ENCODE results near the gene LDB2. TPM values are rescaled to one million over a fixed set of nuclear protein-coding genes. Genes with fewer than 3 reads are reported as not detected.

LDB2 gene
- total and polyA plus RNA-seq, 2 donors (not counting 1 experiment from before 2014, with no cell fraction given), result not detected

- Histone ChIP-seq H2AFZ (ENCODE audit: insufficient read depth, low read depth, low read length, poor library complexity, severe bottlenecking) (no peak overlapping the region), H4K20me1 (ENCODE audit: control insufficient read depth, insufficient read depth, low read length, poor library complexity, severe bottlenecking) (no peaks in the 10 kb centered on the region), H3K36me3 (replicated peaks in 1 of 2; ENCODE audit: control extremely low read depth in 1 of 2, control insufficient read depth in 1 of 2, extremely low read depth in 1 of 2, insufficient read depth in 2 of 2, low read length in 1 of 2) (no peaks in the 10 kb centered on the region), H3K79me2 (ENCODE audit: control insufficient read depth, insufficient read depth, low read length) (no peaks in the 10 kb centered on the region), H3K4me1 (ENCODE audit: control insufficient read depth in 2 of 2, insufficient read depth in 2 of 2, low read length in 2 of 2) (no peaks in the 10 kb centered on the region), H3K27ac (ENCODE audit: low read length in 2 of 2) (no peak overlapping the region), H3K4me3 (ENCODE audit: control extremely low read depth in 1 of 5, extremely low read depth in 1 of 5, insufficient read depth in 1 of 5, low read depth in 2 of 5, low read length in 4 of 5) (no peak overlapping the region), H3K9ac (ENCODE audit: low read length) (no peak overlapping the region), H3K9me3 (ENCODE audit: control extremely low read depth in 1 of 3, control insufficient read depth in 2 of 3, insufficient read depth in 1 of 3, low read length in 2 of 3) (no peaks in the 10 kb centered on the region), H3K27me3 (replicated peaks in 1 of 4; ENCODE audit: control extremely low read depth in 1 of 4, control insufficient read depth in 3 of 4, insufficient read depth in 4 of 4, low read length in 3 of 4) (no peaks in the 10 kb centered on the region), H3K4me2 (replicated peaks; ENCODE audit: low read depth, low read length, poor library complexity, severe bottlenecking) (no peak overlapping the region)
- no CpG with 5 or more reads among the region's 3 CpGs for WGBS (ENCODE audit: insufficient coverage)
- DNase-seq, result no peak
- CTCF ChIA-PET, result no interaction called here
- no peaks in the 10 kb centered on the region for H3K4me1 Mint-ChIP-seq
- H3K9me3 Mint-ChIP-seq (ENCODE audit: insufficient read depth), result peaks cover 2% of the 10 kb centered on the region
- H3K27ac Mint-ChIP-seq, result no peak overlapping the region
- no peak overlapping the region for H3K4me3 Mint-ChIP-seq
- TF ChIP-seq CTCF (IDR thresholded peaks at IDR 0.05) (no peak), EZH2 (IDR thresholded peaks at IDR 0.05; ENCODE audit: borderline replicate concordance, insufficient read depth, low read depth, low read length, poor library complexity, severe bottlenecking) (no peak)
- intact Hi-C loops (cut with micrococcal nuclease), result no loop called here
- no peaks in the 10 kb centered on the region for H3K27me3 Mint-ChIP-seq
- no peak for ATAC-seq (ENCODE audit: low read depth)
- POLR2A ChIA-PET, result no interaction called here
These were observed 210.6 kb downstream of the LDB2 start for GRCh38 chr4:16687845-16688244.

GRCh38 chr4:16687011-16687410, 211.4 kb downstream of the LDB2 start:
- POLR2A ChIA-PET, result no interaction called here
- Mint-ChIP-seq H3K27me3 (no peaks in the 10 kb centered on the region), H3K4me3 (no peak overlapping the region), H3K4me1 (no peaks in the 10 kb centered on the region), H3K9me3 (ENCODE audit: insufficient read depth) (peaks cover 2% of the 10 kb centered on the region), H3K27ac (no peak overlapping the region)
- no peak overlapping the region for H2AFZ ChIP-seq (ENCODE audit: insufficient read depth, low read depth, low read length, poor library complexity, severe bottlenecking)
- no peak overlapping the region for H3K4me3 ChIP-seq (ENCODE audit: control extremely low read depth in 1 of 5, extremely low read depth in 1 of 5, insufficient read depth in 1 of 5, low read depth in 2 of 5, low read length in 4 of 5)
- H3K27ac ChIP-seq (ENCODE audit: low read length in 2 of 2), result no peak overlapping the region
- no peaks in the 10 kb centered on the region for H3K79me2 ChIP-seq (ENCODE audit: control insufficient read depth, insufficient read depth, low read length)
- no peaks in the 10 kb centered on the region for H3K27me3 ChIP-seq (replicated peaks in 1 of 4; ENCODE audit: control extremely low read depth in 1 of 4, control insufficient read depth in 3 of 4, insufficient read depth in 4 of 4, low read length in 3 of 4)
- no peaks in the 10 kb centered on the region for H4K20me1 ChIP-seq (ENCODE audit: control insufficient read depth, insufficient read depth, low read length, poor library complexity, severe bottlenecking)
- TF ChIP-seq EZH2 (IDR thresholded peaks at IDR 0.05; ENCODE audit: borderline replicate concordance, insufficient read depth, low read depth, low read length, poor library complexity, severe bottlenecking) (no peak), CTCF (IDR thresholded peaks at IDR 0.05) (no peak)
- intact Hi-C loops (cut with micrococcal nuclease), result no loop called here
- no peak for ATAC-seq (ENCODE audit: low read depth)
- CTCF ChIA-PET, result no interaction called here
- H3K4me2 ChIP-seq (replicated peaks; ENCODE audit: low read depth, low read length, poor library complexity, severe bottlenecking), result no peak overlapping the region
- no peaks in the 10 kb centered on the region for H3K9me3 ChIP-seq (ENCODE audit: control extremely low read depth in 1 of 3, control insufficient read depth in 2 of 3, insufficient read depth in 1 of 3, low read length in 2 of 3)
- DNase-seq, result no peak
- no peaks in the 10 kb centered on the region for H3K36me3 ChIP-seq (replicated peaks in 1 of 2; ENCODE audit: control extremely low read depth in 1 of 2, control insufficient read depth in 1 of 2, extremely low read depth in 1 of 2, insufficient read depth in 2 of 2, low read length in 1 of 2)
- 100% methylated on average over 1 of the region's 2 CpGs for WGBS (ENCODE audit: insufficient coverage)
- no peak overlapping the region for H3K9ac ChIP-seq (ENCODE audit: low read length)
- H3K4me1 ChIP-seq (ENCODE audit: control insufficient read depth in 2 of 2, insufficient read depth in 2 of 2, low read length in 2 of 2), result no peaks in the 10 kb centered on the region
